Chondrocyte (in vitro differentiated cells): ENCODE results near the gene SEMA3C. TPM values are rescaled to one million over a fixed set of nuclear protein-coding genes. Genes with fewer than 3 reads are reported as not detected.

Source experiments
- DNase-seq: peaks from one replicate; pipeline ENCODE4 v3.0.0; 2021; ENCODE audit warnings: mixed read lengths, low spot score
- H3K27ac Mint-ChIP-seq: one replicate; pipeline ENCODE4 v1.8.0; 2021; ENCODE audit warnings: mild to moderate bottlenecking, moderate library complexity, mixed read lengths; ENCODE audit not compliant: unreplicated experiment
- H3K27me3 Mint-ChIP-seq: 2 replicates; pipeline ENCODE4 v1.8.0; 2021; ENCODE audit warnings: low read depth, mixed read lengths
- H3K36me3 Mint-ChIP-seq: 2 replicates; pipeline ENCODE4 v1.8.0; 2021; ENCODE audit warnings: low read depth, mixed read lengths
- H3K4me1 Mint-ChIP-seq: 2 replicates; pipeline ENCODE4 v1.8.0; 2021; ENCODE audit warnings: low read depth, mild to moderate bottlenecking, mixed read lengths
- H3K4me3 Mint-ChIP-seq: one replicate; pipeline ENCODE4 v1.8.0; 2021; ENCODE audit warnings: mild to moderate bottlenecking, moderate library complexity, mixed read lengths; ENCODE audit not compliant: unreplicated experiment
- H3K9me3 Mint-ChIP-seq: 2 replicates; pipeline ENCODE4 v1.8.0; 2021; ENCODE audit warnings: low read depth, mixed read lengths
- CTCF ChIP-seq: fragments of 200-600 bp; sonication (generic); IDR thresholded peaks from 2 replicates; pipeline ENCODE4 v1.5.0; 2021; ENCODE audit warnings: antibody characterized with exemption, mild to moderate bottlenecking, moderate library complexity
- total RNA-seq: library from RNA; stranded (reverse); gene quantifications from 3 replicates; pipeline ENCODE4 v1.2.1, GENCODE V29; 2021

Gene SEMA3C
- total RNA-seq, 1 donor from 2014 or later, result 80.0 TPM

- H3K9me3 Mint-ChIP-seq, result no peaks in the 10 kb centered on the region
- no peak overlapping the region for H3K4me3 Mint-ChIP-seq
- H3K27me3 Mint-ChIP-seq, result no peaks in the 10 kb centered on the region
- TF ChIP-seq CTCF, result no peak
- H3K4me1 Mint-ChIP-seq, result peaks cover 5% of the 10 kb centered on the region
- peaks cover 10% of the 10 kb centered on the region for H3K36me3 Mint-ChIP-seq
- peak overlapping the region; percentile 41 for H3K27ac Mint-ChIP-seq
- no peak for DNase-seq
Measured at GRCh38 chr7:80760292-80760691, 158.6 kb downstream of the SEMA3C start.

- H3K9me3 Mint-ChIP-seq, result no peaks in the 10 kb centered on the region
- DNase-seq, result no peak
- H3K36me3 Mint-ChIP-seq, result peaks cover 15% of the 10 kb centered on the region
- no peak overlapping the region for H3K27ac Mint-ChIP-seq
- H3K4me1 Mint-ChIP-seq, result peaks cover 11% of the 10 kb centered on the region
- no peak overlapping the region for H3K4me3 Mint-ChIP-seq
- H3K27me3 Mint-ChIP-seq, result no peaks in the 10 kb centered on the region
- TF ChIP-seq CTCF, result no peak
Measured at GRCh38 chr7:80752954-80753690, 165.7 kb downstream of the SEMA3C start.

GRCh38 chr7:80749270-80749669 lies 169.6 kb downstream of the SEMA3C start:
- no peak for DNase-seq
- Mint-ChIP-seq H3K36me3 (peaks cover 13% of the 10 kb centered on the region), H3K27ac (no peak overlapping the region), H3K4me3 (no peak overlapping the region), H3K27me3 (no peaks in the 10 kb centered on the region), H3K4me1 (peaks cover 14% of the 10 kb centered on the region), H3K9me3 (no peaks in the 10 kb centered on the region)
- TF ChIP-seq CTCF, result no peak

- H3K27me3 Mint-ChIP-seq, result no peaks in the 10 kb centered on the region
- no peak for DNase-seq
- H3K4me3 Mint-ChIP-seq, result no peak overlapping the region
- no peaks in the 10 kb centered on the region for H3K9me3 Mint-ChIP-seq
- no peak for TF ChIP-seq CTCF
- peaks cover 13% of the 10 kb centered on the region for H3K36me3 Mint-ChIP-seq
- peaks cover 18% of the 10 kb centered on the region for H3K4me1 Mint-ChIP-seq
- peak overlapping the region; percentile 66 for H3K27ac Mint-ChIP-seq
Measured at GRCh38 chr7:80748363-80749042, 170.3 kb downstream of the SEMA3C start.

GRCh38 chr7:80740778-80741545 lies 177.9 kb downstream of the SEMA3C start:
- peak overlapping the region; percentile 86 for H3K27ac Mint-ChIP-seq
- no peak for DNase-seq
- peaks cover 39% of the 10 kb centered on the region for H3K4me1 Mint-ChIP-seq

More at GRCh38 chr7:80740778-80741545, 177.9 kb downstream of the SEMA3C start:
- no peak for TF ChIP-seq CTCF
- Mint-ChIP-seq H3K9me3 (peaks cover under 1% of the 10 kb centered on the region), H3K27me3 (no peaks in the 10 kb centered on the region), H3K4me3 (peak overlapping the region; percentile 26), H3K36me3 (peaks cover 6% of the 10 kb centered on the region)
